AG08395 (cell line): ENCODE measurements around the gene PDE4D.
A peak's percentile ranks its signal among the peaks of the same experiment; 100 is the strongest.

Experiments used
- DNase-seq: peaks from one replicate; pipeline ENCODE4 v3.0.0; 2012; ENCODE audit warnings: mixed read lengths, low spot score

PDE4D gene

GRCh38 chr5:59206132-59206581, 687.4 kb downstream of the PDE4D start:
- DNase-seq: no peak

DNA sequence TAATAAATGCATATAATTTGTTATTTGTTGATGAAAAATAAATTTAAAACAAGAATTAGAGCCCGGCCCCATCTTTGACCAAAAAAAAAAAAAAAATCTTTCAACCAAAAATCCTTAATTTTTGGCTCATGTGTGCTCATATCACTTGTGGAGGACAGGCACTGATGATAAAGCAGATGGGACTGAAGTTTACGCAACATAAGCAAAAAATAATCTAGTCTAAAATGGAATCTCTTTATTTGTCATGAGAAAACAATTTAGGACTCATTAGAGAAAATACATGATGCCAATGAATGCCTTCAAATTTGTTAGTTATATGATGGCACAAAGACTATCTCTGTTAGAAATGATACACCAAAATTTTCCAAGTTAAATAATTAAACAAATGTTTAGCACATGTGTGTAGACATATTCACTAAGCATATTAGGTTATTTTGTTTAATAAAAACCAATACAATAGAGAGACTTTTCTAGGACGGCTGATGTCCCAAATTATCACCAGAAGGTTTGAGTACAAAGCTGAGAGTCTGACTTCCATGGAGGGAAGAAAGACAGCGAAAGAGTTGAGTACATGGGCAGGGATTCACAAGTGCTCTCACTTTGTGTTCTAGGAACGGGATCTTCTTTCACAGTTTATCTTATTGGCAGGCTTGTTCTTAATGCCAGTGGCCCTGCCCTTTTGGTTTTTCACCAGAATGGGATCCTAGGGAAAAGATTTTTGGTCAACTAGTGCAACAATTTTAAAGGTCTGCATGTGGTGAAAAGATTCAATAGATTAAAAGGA, 689.2 kb downstream of the PDE4D start:
- no peak for DNase-seq

- no peak for DNase-seq
These were observed 693.7 kb downstream of the PDE4D start for GRCh38 chr5:59199868-59200267.

GRCh38 chr5:59198832-59199231, 694.7 kb downstream of the PDE4D start:
- DNase-seq: no peak

DNA sequence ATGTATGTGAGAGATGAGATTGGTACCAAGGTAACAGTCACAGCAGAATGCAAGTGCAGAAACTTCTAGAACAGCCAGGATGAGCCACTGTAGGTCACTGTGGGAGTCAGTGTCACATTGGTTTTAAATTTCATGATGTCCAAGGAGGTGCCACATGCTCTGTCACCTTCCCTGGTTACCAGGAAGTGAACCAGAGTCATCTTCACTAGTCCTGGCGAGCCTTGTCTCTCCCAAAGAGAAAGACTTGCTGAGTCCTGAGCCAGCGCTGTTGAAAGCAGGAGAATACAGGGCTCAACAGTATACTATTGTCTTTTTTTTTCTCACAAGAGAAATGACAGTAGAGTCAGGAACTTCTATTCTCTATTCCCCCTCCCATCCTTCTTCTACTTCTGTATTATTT, 695.2 kb downstream of the PDE4D start:
- DNase-seq: no peak

GRCh38 chr5:59197911-59198310, 695.6 kb downstream of the PDE4D start:
- DNase-seq: no peak

DNA sequence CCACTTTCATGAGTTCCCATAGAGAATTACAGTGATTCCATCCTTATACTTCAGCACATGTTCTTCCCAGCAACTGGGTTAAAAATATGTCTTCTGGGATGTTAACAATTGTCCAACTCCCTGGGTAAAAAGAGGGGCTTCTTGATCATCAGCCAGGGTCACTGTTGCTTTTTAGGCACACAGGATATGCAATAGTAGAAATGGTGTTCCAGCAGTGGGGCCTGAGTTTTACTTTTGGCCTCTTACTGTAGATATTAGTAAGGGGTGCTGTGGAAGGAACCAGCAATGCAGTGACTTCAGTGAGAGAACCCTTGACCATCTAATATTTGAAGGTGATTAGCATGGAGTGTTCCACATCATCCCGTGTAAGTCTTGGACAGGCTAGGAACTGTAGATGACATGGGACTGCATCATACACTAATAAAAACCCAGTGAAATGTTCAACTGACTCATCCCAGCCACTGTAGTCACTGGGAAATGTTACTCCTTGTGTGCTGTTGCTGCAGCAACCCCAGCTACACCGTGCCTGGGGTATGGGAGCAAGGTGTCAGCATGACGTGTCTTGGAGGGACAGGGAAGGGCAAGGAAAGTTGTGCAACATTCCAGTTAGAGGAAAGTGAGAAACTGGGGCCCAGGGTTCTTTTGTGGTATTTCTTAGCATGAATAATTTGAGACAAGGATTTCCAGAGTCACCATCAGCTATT, 699.8 kb downstream of the PDE4D start:
- peak; percentile 79 for DNase-seq

- DNase-seq: no peak
These were observed 702.8 kb downstream of the PDE4D start for GRCh38 chr5:59190746-59191145.

DNA sequence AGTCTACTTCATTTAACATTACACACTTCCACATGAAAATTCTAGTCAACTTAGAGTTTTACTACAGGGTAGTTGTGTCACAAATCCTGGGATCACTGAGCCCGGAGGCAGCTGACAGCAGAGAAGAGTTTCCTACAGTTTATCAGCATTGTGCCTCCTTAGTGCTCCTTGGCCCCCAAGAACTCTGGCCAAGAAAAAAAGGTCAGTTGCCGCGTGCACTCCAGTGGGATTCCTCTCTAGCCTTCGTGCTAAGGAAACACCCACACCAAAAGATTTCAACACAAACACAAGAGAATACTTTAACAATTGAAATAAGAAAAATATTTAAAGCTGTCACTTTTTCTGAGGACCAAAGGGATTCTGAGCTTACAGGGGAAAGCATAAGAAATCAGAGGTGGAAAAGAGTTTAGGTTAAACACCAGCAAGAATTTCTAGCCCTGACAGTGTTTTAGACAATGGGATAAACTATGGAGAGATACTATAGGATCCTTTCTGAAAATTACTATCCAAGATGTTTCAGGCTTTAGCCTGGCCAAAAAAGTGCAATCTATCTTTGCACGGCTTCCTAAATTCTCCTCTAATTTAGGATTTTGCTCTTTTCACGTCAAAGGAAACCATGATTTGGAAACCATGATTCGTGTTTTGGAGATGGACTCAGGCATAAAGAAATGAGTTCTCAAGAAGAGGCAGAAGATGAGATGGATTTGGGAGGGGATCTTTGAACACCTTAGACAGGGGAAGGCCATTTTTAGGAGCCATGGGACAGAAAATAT, 703.9 kb downstream of the PDE4D start:
- DNase-seq: no peak

GRCh38 chr5:59188419-59189225, 704.9 kb downstream of the PDE4D start:
- DNase-seq: peak; percentile 65

GRCh38 chr5:59187857-59188256, 705.7 kb downstream of the PDE4D start:
- no peak for DNase-seq

GRCh38 chr5:59186623-59187022, 706.9 kb downstream of the PDE4D start:
- no peak for DNase-seq

- DNase-seq: no peak
These were observed 707.7 kb downstream of the PDE4D start for GRCh38 chr5:59185757-59186385.

GRCh38 chr5:59184769-59185168, 708.8 kb downstream of the PDE4D start:
- no peak for DNase-seq

DNA sequence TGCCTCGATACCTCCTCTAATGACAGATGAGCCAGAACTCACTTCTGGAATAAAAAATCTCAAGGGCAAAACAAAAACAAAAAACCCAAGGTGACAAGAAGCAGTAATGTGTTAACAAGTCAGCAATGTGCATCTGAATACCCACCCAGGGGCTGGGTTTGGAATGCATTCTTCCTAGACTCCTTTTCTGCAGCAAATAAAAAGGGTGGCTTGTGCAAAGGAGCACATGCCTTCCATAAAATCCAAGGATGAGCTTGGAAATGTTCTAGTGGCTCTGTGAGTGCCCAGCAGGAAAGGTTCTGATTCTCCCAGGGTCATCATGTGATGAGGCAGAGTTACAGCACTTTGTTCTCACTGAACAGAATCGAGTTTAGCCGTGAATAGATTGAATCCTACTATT, 710.8 kb downstream of the PDE4D start:
- no peak for DNase-seq

DNA sequence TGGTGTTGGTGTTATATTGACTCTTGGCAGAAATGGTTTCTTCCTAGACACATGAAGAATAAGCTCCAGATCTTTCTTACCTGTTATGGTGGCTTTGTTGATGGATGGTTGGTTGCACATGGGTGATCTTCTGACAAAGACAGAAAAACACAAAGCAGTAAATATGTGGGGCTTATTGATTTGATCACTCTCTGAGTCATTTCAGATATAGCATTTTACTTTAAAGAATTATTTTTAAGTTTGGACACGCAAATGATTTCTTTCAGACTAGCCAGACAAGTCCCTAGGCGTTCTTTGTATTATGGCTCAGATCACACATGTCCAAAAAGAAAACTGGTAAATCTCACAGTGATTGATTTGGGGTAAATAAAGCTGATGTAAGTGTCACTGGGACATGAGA, 713.0 kb downstream of the PDE4D start:
- DNase-seq: no peak

- DNase-seq: no peak
These were observed 713.8 kb downstream of the PDE4D start for GRCh38 chr5:59179704-59180103.

- DNase-seq: no peak
These were observed 715.0 kb downstream of the PDE4D start for GRCh38 chr5:59178482-59178881.

DNA sequence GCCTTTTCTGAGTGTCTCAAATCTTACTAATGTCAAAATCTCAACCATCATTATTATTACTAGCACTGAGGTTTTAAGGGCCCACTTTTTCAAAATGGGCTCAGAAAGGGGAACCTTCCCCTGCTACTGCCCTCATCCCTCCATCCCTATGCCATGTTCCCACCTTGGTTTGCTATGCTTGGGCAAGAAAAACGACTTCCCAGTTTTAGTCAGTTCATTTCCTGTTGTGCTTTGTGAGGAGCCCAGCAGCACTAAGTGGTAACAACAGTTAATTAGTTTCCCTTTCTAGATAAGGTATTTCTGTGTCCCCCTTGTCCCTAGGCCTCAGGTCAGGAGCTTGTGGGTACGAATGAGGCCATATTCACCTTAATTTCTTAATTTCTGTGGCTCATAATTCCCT, 715.5 kb downstream of the PDE4D start:
- no peak for DNase-seq

GRCh38 chr5:59177644-59178043, 715.9 kb downstream of the PDE4D start:
- no peak for DNase-seq

- peak; percentile 69 for DNase-seq
These were observed 719.2 kb downstream of the PDE4D start for GRCh38 chr5:59174248-59174844.
